ENCODE results near the gene ADAM15. TPM values are rescaled to one million over a fixed set of nuclear protein-coding genes. Genes with fewer than 3 reads are reported as not detected.

The ADAM15 gene
- total RNA-seq, 4 donors from 2014 or later, result 30.3 to 42.8 (median 36.9) TPM

GRCh38 chr1:155057788-155058211 is 6.7 kb downstream of the ADAM15 start:
- no peak for TF ChIP-seq POLR2A (IDR thresholded peaks at IDR 0.05)
- no peak for TF ChIP-seq CTCF (IDR thresholded peaks at IDR 0.05 in 4 of 5, conservative IDR thresholded peaks at IDR 0.05 in 1 of 5)
- Histone ChIP-seq H3K9me3 (no peaks in the 10 kb centered on the region), H3K4me3 (no peak overlapping the region), H3K4me1 (peaks cover 4 to 13% of the 10 kb centered on the region in 2 donors), H3K27ac (no peak overlapping the region), H3K36me3 (peaks cover 0 to 68% of the 10 kb centered on the region in 2 donors), H3K27me3 (no peaks in the 10 kb centered on the region)
- in situ Hi-C loops (cut with MboI; ENCODE audit: low sequenced_read_pairs in 4 of 4), result loop anchor here in 1 of 4 donors (25.0 kb wide), 1 partner anchor 95 kb away; the partner anchor contains the start of genes CKS1B, PBXIP1, PYGO2 and SHC1
- intact Hi-C loops (cut with DNase I; ENCODE audit: low total_unique reads), result no loop called here
- ATAC-seq (no peak), DNase-seq (no peak)

GRCh38 chr1:155060736-155061135 is 9.6 kb downstream of the ADAM15 start:
- intact Hi-C loops (cut with DNase I; ENCODE audit: low total_unique reads), result loop anchor here (1.0 kb wide), 1 partner anchor 15 kb away; no protein-coding TSS in a partner anchor
- no peak for TF ChIP-seq CTCF (IDR thresholded peaks at IDR 0.05 in 4 of 5, conservative IDR thresholded peaks at IDR 0.05 in 1 of 5)
- no peak for TF ChIP-seq POLR2A (IDR thresholded peaks at IDR 0.05)
- Histone ChIP-seq H3K9me3 (no peaks in the 10 kb centered on the region), H3K36me3 (peaks cover 0 to 50% of the 10 kb centered on the region in 2 donors), H3K27me3 (no peaks in the 10 kb centered on the region), H3K27ac (no peak overlapping the region), H3K4me1 (peaks cover 9 to 18% of the 10 kb centered on the region in 2 donors), H3K4me3 (no peak overlapping the region)
- ATAC-seq (no peak), DNase-seq (no peak)
- in situ Hi-C loops (cut with MboI; ENCODE audit: low sequenced_read_pairs in 4 of 4), result loop anchor here in 1 of 4 donors (25.0 kb wide), 1 partner anchor 98 kb away; the partner anchor contains the start of genes CKS1B, PBXIP1, PYGO2 and SHC1

DNA sequence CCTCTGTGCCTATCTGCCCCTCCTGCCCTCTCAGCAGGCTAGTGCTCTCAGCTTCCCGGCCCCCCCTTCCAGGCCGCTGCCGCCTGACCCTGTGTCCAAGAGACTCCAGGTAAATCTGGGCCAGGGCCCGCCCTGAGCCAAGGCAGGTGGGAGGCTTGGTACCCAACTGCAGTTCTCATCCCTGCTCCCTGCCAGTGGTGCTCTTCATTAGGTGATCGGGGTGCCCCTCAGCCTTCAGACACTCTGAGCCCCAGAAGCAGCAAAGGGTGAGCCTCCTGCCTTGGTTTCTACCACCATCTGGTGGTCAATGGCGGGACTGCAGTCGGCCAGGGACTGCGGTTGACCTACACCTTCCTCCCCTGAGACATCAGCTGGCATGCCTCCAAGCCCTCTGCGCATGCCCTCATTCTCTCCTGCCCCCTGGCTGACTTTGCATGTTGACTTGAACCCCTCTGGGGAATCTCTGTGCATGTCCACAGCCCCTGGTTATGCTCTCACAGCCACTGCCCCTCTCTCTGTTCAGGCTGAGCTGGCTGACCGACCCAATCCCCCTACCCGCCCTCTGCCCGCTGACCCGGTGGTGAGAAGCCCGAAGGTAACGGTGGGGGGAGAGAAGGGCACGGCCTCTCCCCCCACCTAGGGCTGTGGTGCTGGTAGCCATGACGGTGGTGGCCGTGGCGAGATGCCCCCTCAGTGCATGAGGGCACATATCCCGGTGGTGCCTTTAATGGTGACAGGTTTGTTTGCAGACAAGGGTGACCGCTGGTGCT is 10.4 kb downstream of the ADAM15 start:
- DNase-seq (peak; percentile 38 to 74), ATAC-seq (peak; percentile 48 to 66)
- intact Hi-C loops (cut with DNase I; ENCODE audit: low total_unique reads) (loop anchor here (1.0 kb wide), 1 partner anchor 16 kb away; no protein-coding TSS in a partner anchor), in situ Hi-C loops (cut with MboI; ENCODE audit: low sequenced_read_pairs in 4 of 4) (loop anchor here in 1 of 4 donors (25.0 kb wide), 1 partner anchor 99 kb away; the partner anchor contains the start of genes CKS1B, PBXIP1, PYGO2 and SHC1)
- TF ChIP-seq POLR2A (IDR thresholded peaks at IDR 0.05) (no peak), CTCF (IDR thresholded peaks at IDR 0.05 in 4 of 5, conservative IDR thresholded peaks at IDR 0.05 in 1 of 5) (peak; percentile 98 to 100 (median 99))
- no peaks in the 10 kb centered on the region for H3K27me3 ChIP-seq
- H3K36me3 ChIP-seq, result peaks cover 0 to 42% of the 10 kb centered on the region in 2 donors
- H3K27ac ChIP-seq, result no peak overlapping the region
- no peaks in the 10 kb centered on the region for H3K9me3 ChIP-seq
- no peak overlapping the region for H3K4me3 ChIP-seq
- H3K4me1 ChIP-seq, result peaks cover 9 to 18% of the 10 kb centered on the region in 2 donors

DNA sequence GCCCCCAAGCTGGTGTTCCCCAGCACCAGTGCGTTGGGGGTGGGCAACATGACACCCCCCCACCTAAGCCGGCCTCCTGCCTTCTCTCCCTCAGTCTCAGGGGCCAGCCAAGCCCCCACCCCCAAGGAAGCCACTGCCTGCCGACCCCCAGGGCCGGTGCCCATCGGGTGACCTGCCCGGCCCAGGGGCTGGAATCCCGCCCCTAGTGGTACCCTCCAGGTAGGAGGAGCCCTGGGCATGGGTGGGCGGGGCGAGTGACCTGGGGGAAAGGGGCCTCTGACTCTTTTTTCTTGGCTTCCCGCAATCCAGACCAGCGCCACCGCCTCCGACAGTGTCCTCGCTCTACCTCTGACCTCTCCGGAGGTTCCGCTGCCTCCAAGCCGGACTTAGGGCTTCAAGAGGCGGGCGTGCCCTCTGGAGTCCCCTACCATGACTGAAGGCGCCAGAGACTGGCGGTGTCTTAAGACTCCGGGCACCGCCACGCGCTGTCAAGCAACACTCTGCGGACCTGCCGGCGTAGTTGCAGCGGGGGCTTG is 11.1 kb downstream of the ADAM15 start:
- H3K4me3 ChIP-seq, result peak overlapping the region in 2 of 4 donors; percentile 77 to 91
- intact Hi-C loops (cut with DNase I; ENCODE audit: low total_unique reads) (no loop called here), in situ Hi-C loops (cut with MboI; ENCODE audit: low sequenced_read_pairs in 4 of 4) (loop anchor here in 1 of 4 donors (25.0 kb wide), 1 partner anchor 100 kb away; the partner anchor contains the start of genes CKS1B, PBXIP1, PYGO2 and SHC1)
- H3K9me3 ChIP-seq, result no peaks in the 10 kb centered on the region
- ATAC-seq (no peak), DNase-seq (no peak)
- peaks cover 9 to 18% of the 10 kb centered on the region in 2 donors for H3K4me1 ChIP-seq
- H3K27ac ChIP-seq, result no peak overlapping the region
- no peak for TF ChIP-seq CTCF (IDR thresholded peaks at IDR 0.05 in 4 of 5, conservative IDR thresholded peaks at IDR 0.05 in 1 of 5)
- no peak for TF ChIP-seq POLR2A (IDR thresholded peaks at IDR 0.05)
- H3K27me3 ChIP-seq, result no peaks in the 10 kb centered on the region
- peaks cover 0 to 35% of the 10 kb centered on the region in 2 donors for H3K36me3 ChIP-seq
